HCT116 (cell line): ENCODE results near the gene SLC2A1. TPM values are rescaled to one million over a fixed set of nuclear protein-coding genes. Genes with fewer than 3 reads are reported as not detected.

Experiments
- ATAC-seq: fragments of 200-7000 bp; cut with Tn5 transposase; 2 replicates; pipeline ENCODE4 v1.9.1; 2020; ENCODE audit warnings: mild to moderate bottlenecking, moderate library complexity
- BruUV-seq: library from RNA; stranded (reverse); fragments of 400-500 nt; replicated peaks from 2 replicates; lab custom pipeline; 2021; lab: Mats Ljungman, UMichigan
- CTCF ChIA-PET: fragments of 300-600 bp; sonication (Branson Sonifier 250); formaldehyde crosslinking; loops from one replicate; lab custom pipeline; 2021; ENCODE audit warnings: antibody characterized with exemption; lab: Charles Lee
- POLR2A ChIA-PET: fragments of 300-600, 350-600 bp; sonication (Branson Sonifier 250); formaldehyde crosslinking; loops from one replicate; lab custom pipeline; 2021; ENCODE audit warnings: antibody characterized with exemption; lab: Charles Lee
- RAD21 ChIA-PET, 2 experiments: fragments of 300-600 bp; sonication (Branson Sonifier 250); formaldehyde crosslinking; loops; one replicate each; lab custom pipeline; 2023; ENCODE audit warnings: low total read pairs in 2 of 2; ENCODE audit not compliant: uncharacterized antibody in 2 of 2, unreplicated experiment in 2 of 2, low non-redundant PET in 1 of 2; lab: Charles Lee
- DNase-seq: peaks from one replicate; pipeline ENCODE4 v3.0.0-alpha.2; 2010; ENCODE audit warnings: low read depth, low spot score
- H2AFZ ChIP-seq: fragments of 200-600 bp; shearing (Covaris generic), sonication (generic); 2 replicates; pipeline ENCODE4 v1.6.1; 2017; ENCODE audit warnings: low read depth, mixed run types, mixed read lengths, antibody characterized with exemption, low read length; ENCODE audit not compliant: poor library complexity, severe bottlenecking
- H3K27ac ChIP-seq: 2 replicates; pipeline ENCODE4 v1.5.1; 2012; ENCODE audit warnings: low read depth, low read length
- H3K27me3 ChIP-seq: fragments of 200-600 bp; sonication (generic); 2 replicates; pipeline ENCODE4 v1.6.1; 2016; ENCODE audit warnings: mixed run types, low read length, mixed read lengths; ENCODE audit not compliant: insufficient read depth
- H3K36me3 ChIP-seq, 2 experiments: fragments of 200-500 bp in 1 of 2; fragments of 200-600 bp in 1 of 2; sonication (Bioruptor generic) in 1 of 2; sonication (generic) in 1 of 2; 2 replicates each; pipeline versions ENCODE4 v1.5.1 to v1.6.1; 2014 to 2016; ENCODE audit warnings: low read length in 2 of 2, inconsistent platforms in 1 of 2, mixed read lengths in 1 of 2, mixed run types in 1 of 2; ENCODE audit not compliant: insufficient read depth in 2 of 2, control insufficient read depth in 1 of 2
- H3K4me1 ChIP-seq, 2 experiments: fragments of 200-600 bp in 1 of 2; sonication (generic) in 1 of 2; 2 replicates each; pipeline versions ENCODE4 v1.5.1 to v1.6.1; 2012 to 2017; ENCODE audit warnings: low read length in 2 of 2, inconsistent platforms in 1 of 2, mild to moderate bottlenecking in 1 of 2, mixed read lengths in 1 of 2, mixed run types in 1 of 2, moderate library complexity in 1 of 2; ENCODE audit not compliant: insufficient read depth in 2 of 2, control insufficient read depth in 1 of 2
- H3K4me2 ChIP-seq: fragments of 200-600 bp; sonication (generic); 2 replicates; pipeline ENCODE4 v1.6.1; 2017; ENCODE audit warnings: mixed run types, low read length, mixed read lengths
- H3K4me3 ChIP-seq, 2 experiments: fragments of 200-600 bp in 1 of 2; sonication (generic) in 1 of 2; replicated peaks in 1 of 2; 2 replicates each; pipeline ENCODE4 v1.5.1; 2011 to 2016; ENCODE audit warnings: low read length in 2 of 2, control low read depth in 1 of 2, low read depth in 1 of 2, mild to moderate bottlenecking in 1 of 2, mixed read lengths in 1 of 2, mixed run types in 1 of 2
- H3K79me2 ChIP-seq: fragments of 200-600 bp; sonication (generic); 2 replicates; pipeline ENCODE4 v1.6.1; 2017; ENCODE audit warnings: mild to moderate bottlenecking, mixed run types, low read length, moderate library complexity, mixed read lengths; ENCODE audit not compliant: insufficient read depth
- H3K9ac ChIP-seq: fragments of 200-600 bp; sonication (generic); 2 replicates; pipeline ENCODE4 v1.6.1; 2016; ENCODE audit warnings: low read length, mixed read lengths
- H3K9me2 ChIP-seq: fragments of 200-600 bp; sonication (generic), shearing (Covaris generic); 2 replicates; pipeline ENCODE4 v1.6.1; 2017; ENCODE audit warnings: mixed run types, mild to moderate bottlenecking, moderate library complexity; ENCODE audit not compliant: insufficient read depth
- H3K9me3 ChIP-seq, 2 experiments: fragments of 200-500 bp in 1 of 2; fragments of 200-600 bp in 1 of 2; sonication (Bioruptor generic) in 1 of 2; sonication (generic) in 1 of 2; 2 replicates each; pipeline ENCODE4 v1.6.1; 2014 to 2017; ENCODE audit warnings: low read length in 2 of 2, mixed read lengths in 2 of 2, inconsistent platforms in 1 of 2, low read depth in 1 of 2, mild to moderate bottlenecking in 1 of 2, mixed run types in 1 of 2, moderate library complexity in 1 of 2; ENCODE audit not compliant: control insufficient read depth in 1 of 2, insufficient read depth in 1 of 2
- H4K20me1 ChIP-seq: fragments of 200-600 bp; sonication (generic), shearing (Covaris generic); 2 replicates; pipeline ENCODE4 v1.6.1; 2017; ENCODE audit warnings: mixed run types, mild to moderate bottlenecking, moderate library complexity; ENCODE audit not compliant: insufficient read depth
- CBX3 ChIP-seq: IDR thresholded peaks from 2 replicates; pipeline ENCODE4 v1.6.1; 2012; ENCODE audit warnings: low read depth
- CEBPB ChIP-seq: IDR thresholded peaks from 2 replicates; pipeline ENCODE4 v1.6.1; 2012; ENCODE audit warnings: low read depth
- ELF1 ChIP-seq: IDR thresholded peaks from 2 replicates; pipeline ENCODE4 v1.6.1; 2012; ENCODE audit warnings: low read depth, borderline replicate concordance
- EZH2 ChIP-seq: fragments of 200-600 bp; sonication (generic); IDR thresholded peaks from 2 replicates; pipeline ENCODE4 v1.6.1; 2017; ENCODE audit warnings: antibody characterized with exemption, mixed run types
- EZH2phosphoT487 ChIP-seq: fragments of 200-600 bp; IDR thresholded peaks from 2 replicates; pipeline ENCODE4 v1.6.1; 2018; ENCODE audit warnings: antibody characterized with exemption, borderline replicate concordance
- FOSL1 ChIP-seq: IDR thresholded peaks from 2 replicates; pipeline ENCODE4 v1.6.1; 2012; ENCODE audit warnings: low read depth
- JUND ChIP-seq: IDR thresholded peaks from 2 replicates; pipeline ENCODE4 v1.6.1; 2012
- POLR2A ChIP-seq: IDR thresholded peaks from 2 replicates; pipeline ENCODE4 v1.7.0; 2011; ENCODE audit warnings: borderline replicate concordance; ENCODE audit not compliant: insufficient read depth, insufficient read length; ENCODE audit errors: extremely low read depth
- RAD21 ChIP-seq: IDR thresholded peaks from 2 replicates; pipeline ENCODE4 v1.6.1; 2012; ENCODE audit warnings: low read depth, mild to moderate bottlenecking
- SIN3A ChIP-seq: IDR thresholded peaks from 2 replicates; pipeline ENCODE4 v1.6.1; 2012; ENCODE audit warnings: low read depth
- SRF ChIP-seq: IDR thresholded peaks from 2 replicates; pipeline ENCODE4 v1.6.1; 2012; ENCODE audit warnings: low read depth
- TCF7L2 ChIP-seq: IDR thresholded peaks from 2 replicates; pipeline ENCODE4 v1.7.0; 2011; ENCODE audit warnings: borderline replicate concordance, inconsistent platforms; ENCODE audit not compliant: insufficient read depth, insufficient read length; ENCODE audit errors: extremely low read depth
- YY1 ChIP-seq: IDR thresholded peaks from 2 replicates; pipeline ENCODE4 v1.6.1; 2011; ENCODE audit warnings: low read length, low read depth, moderate library complexity, mild to moderate bottlenecking; ENCODE audit not compliant: insufficient replicate concordance; ENCODE audit errors: extremely low read depth
- ZFX ChIP-seq: fragments of 450-650 bp; IDR thresholded peaks from 2 replicates; pipeline ENCODE4 v1.6.1; 2017
- ZNF274 ChIP-seq: fragments of 200-500 bp; sonication (Bioruptor generic); IDR thresholded peaks from 2 replicates; pipeline ENCODE4 v1.6.1; 2014; ENCODE audit warnings: mild to moderate bottlenecking, low read depth, low read length, inconsistent platforms
- intact Hi-C: fragments of 100-400 bp; cut with micrococcal nuclease; formaldehyde crosslinking; loops from 2 replicates; pipeline ENCODE4 v1.10.0; 2022
- total RNA-seq: library from RNA; stranded (reverse); gene quantifications from one replicate; pipeline ENCODE4 v1.2.1, GENCODE V29; 2021; ENCODE audit not compliant: unreplicated experiment
- TF ChIP-seq, protein P1 (sequence below): IDR thresholded peaks from 2 replicates; pipeline ENCODE4 v1.6.1; 2012
- TF ChIP-seq, protein P2 (sequence below): IDR thresholded peaks from 2 replicates; pipeline ENCODE4 v1.6.1; 2012
- TF ChIP-seq, protein P3 (sequence below), 3 experiments: fragments of 200-600 bp in 1 of 3; sonication (generic) in 1 of 3; IDR thresholded peaks in 2 of 3; conservative IDR thresholded peaks in 1 of 3; 2 replicates each; pipeline ENCODE4 v1.5.1; 2012 to 2017; ENCODE audit warnings: low read depth in 2 of 3, low read length in 2 of 3, antibody characterized with exemption in 1 of 3, borderline replicate concordance in 1 of 3, control low read depth in 1 of 3, mild to moderate bottlenecking in 1 of 3, mixed read lengths in 1 of 3, mixed run types in 1 of 3, moderate library complexity in 1 of 3; ENCODE audit not compliant: insufficient read depth in 1 of 3

SLC2A1 gene
- total RNA-seq, 1 experiment from 2014 or later, result 248 TPM

DNA sequence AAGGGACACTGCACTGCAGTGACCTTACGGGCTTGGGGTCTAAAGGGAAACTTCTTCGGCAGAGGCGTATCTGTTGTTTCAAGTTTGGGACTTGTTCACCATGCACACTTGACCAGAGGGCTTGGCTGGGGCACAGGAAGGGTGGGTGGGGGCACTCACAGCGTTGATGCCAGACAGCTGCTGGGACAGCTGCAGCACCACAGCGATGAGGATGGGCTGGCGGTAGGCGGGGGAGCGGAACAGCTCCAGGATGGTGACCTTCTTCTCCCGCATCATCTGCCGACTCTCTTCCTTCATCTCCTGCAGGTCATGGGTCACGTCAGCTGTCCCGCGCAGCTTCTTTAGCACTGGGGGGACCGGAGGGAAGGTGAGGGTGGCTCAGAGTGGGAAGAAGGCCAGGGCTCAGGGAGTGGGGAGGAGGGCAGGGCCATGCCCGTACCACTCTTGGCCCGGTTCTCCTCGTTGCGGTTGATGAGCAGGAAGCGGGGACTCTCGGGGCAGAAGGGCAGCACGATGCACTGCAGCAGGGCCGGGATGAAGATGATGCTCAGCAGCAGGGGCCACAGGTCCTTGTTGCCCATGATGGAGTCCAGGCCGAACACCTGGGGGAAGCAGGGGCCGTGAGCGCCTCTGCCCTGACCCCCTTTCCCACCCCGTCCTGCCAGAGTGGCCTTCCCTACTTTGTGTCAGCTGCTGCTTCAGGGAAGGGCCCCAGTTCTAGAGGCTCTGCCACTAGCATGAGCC is 29.1 kb downstream of the SLC2A1 start:
- intact Hi-C loops, result no loop called here
- ChIA-PET POLR2A (no interaction called here), RAD21 (no interaction called here), CTCF (interaction anchor here (1.5 kb wide), 1 partner anchor 144 kb away, joined by 3 read pairs; no protein-coding TSS in a partner anchor)
- Histone ChIP-seq H3K4me3 (no peak overlapping the region), H3K9me2 (no peaks in the 10 kb centered on the region), H3K36me3 (peaks cover 27 to 55% of the 10 kb centered on the region in 2 experiments), H4K20me1 (no peaks in the 10 kb centered on the region), H3K79me2 (peaks cover 47% of the 10 kb centered on the region), H3K27me3 (no peaks in the 10 kb centered on the region), H3K9ac (no peak overlapping the region), H3K4me1 (peaks cover 39 to 66% of the 10 kb centered on the region in 2 experiments), H3K9me3 (no peaks in the 10 kb centered on the region), H2AFZ (no peak overlapping the region), H3K27ac (peak overlapping the region; percentile 25; the same call in 1 of the 2 replicates), H3K4me2 (no peak overlapping the region)
- ATAC-seq (no peak), DNase-seq (no peak)
- TF ChIP-seq, protein P1, sequence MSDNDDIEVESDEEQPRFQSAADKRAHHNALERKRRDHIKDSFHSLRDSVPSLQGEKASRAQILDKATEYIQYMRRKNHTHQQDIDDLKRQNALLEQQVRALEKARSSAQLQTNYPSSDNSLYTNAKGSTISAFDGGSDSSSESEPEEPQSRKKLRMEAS, result no peak
- TF ChIP-seq, protein P2, sequence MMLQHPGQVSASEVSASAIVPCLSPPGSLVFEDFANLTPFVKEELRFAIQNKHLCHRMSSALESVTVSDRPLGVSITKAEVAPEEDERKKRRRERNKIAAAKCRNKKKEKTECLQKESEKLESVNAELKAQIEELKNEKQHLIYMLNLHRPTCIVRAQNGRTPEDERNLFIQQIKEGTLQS, result no peak
- TF ChIP-seq SIN3A (no peak), EZH2phosphoT487 (no peak), EZH2 (no peak), TCF7L2 (no peak), ZFX (no peak), RAD21 (no peak), FOSL1 (no peak), ELF1 (no peak), JUND (no peak), CEBPB (no peak), SRF (no peak), POLR2A (no peak), CBX3 (no peak), YY1 (no peak), ZNF274 (no peak)
- TF ChIP-seq, protein P3, sequence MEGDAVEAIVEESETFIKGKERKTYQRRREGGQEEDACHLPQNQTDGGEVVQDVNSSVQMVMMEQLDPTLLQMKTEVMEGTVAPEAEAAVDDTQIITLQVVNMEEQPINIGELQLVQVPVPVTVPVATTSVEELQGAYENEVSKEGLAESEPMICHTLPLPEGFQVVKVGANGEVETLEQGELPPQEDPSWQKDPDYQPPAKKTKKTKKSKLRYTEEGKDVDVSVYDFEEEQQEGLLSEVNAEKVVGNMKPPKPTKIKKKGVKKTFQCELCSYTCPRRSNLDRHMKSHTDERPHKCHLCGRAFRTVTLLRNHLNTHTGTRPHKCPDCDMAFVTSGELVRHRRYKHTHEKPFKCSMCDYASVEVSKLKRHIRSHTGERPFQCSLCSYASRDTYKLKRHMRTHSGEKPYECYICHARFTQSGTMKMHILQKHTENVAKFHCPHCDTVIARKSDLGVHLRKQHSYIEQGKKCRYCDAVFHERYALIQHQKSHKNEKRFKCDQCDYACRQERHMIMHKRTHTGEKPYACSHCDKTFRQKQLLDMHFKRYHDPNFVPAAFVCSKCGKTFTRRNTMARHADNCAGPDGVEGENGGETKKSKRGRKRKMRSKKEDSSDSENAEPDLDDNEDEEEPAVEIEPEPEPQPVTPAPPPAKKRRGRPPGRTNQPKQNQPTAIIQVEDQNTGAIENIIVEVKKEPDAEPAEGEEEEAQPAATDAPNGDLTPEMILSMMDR (IDR thresholded peaks at IDR 0.05 in 2 of 3, conservative IDR thresholded peaks at IDR 0.05 in 1 of 3; ENCODE audit: borderline replicate concordance in 1 of 3, insufficient read depth in 1 of 3, low read depth in 2 of 3, low read length in 2 of 3), result no peak
- no TSS peak for BruUV-seq
